BJ (cell line): Measurements from ENCODE around the gene ALG8. TPM values are rescaled to one million over a fixed set of nuclear protein-coding genes. Genes with fewer than 3 reads are reported as not detected.
A peak's percentile ranks its signal among the peaks of the same experiment; 100 is the strongest.
"Not testable (repeated sequence)": the region's sequence is repeated elsewhere in the genome, so short reads cannot be mapped to it uniquely, and the experiment has no call there.

Experiments used
- CTCF ChIA-PET: fragments of 350-600 bp; formaldehyde crosslinking; extraction: SDS; loops from one replicate; lab custom pipeline; 2021; ENCODE audit warnings: antibody characterized with exemption, inconsistent platforms; lab: Yijun Ruan, JAX
- POLR2A ChIA-PET: fragments of 300-600 bp; sonication (Branson Sonifier 250); formaldehyde crosslinking; extraction: SDS; loops from one replicate; lab custom pipeline; 2021; ENCODE audit warnings: antibody characterized with exemption; lab: Charles Lee
- DNase-seq: peaks from one replicate; pipeline ENCODE4 v3.0.0-alpha.2; 2011; ENCODE audit warnings: low read depth
- H3K27me3 ChIP-seq: 2 replicates; pipeline ENCODE4 v1.6.0; 2011; ENCODE audit warnings: low read length; ENCODE audit not compliant: control insufficient read depth, insufficient read depth
- H3K36me3 ChIP-seq: 2 replicates; pipeline ENCODE4 v1.5.1; 2011; ENCODE audit warnings: low read length; ENCODE audit not compliant: control insufficient read depth, insufficient read depth
- H3K4me3 ChIP-seq: 2 replicates; pipeline ENCODE4 v1.5.1; 2011; ENCODE audit warnings: low read depth, mild to moderate bottlenecking, control low read depth, low read length
- polyA plus RNA-seq: library from polyadenylated mRNA; depleted of rRNA; stranded (reverse); fragments of >200 nt; gene quantifications from 2 replicates; pipeline ENCODE4 v1.2.3, GENCODE V29; 2011
- TF ChIP-seq, protein P1 (sequence below): IDR thresholded peaks from 2 replicates; pipeline ENCODE4 v1.5.1; 2011; ENCODE audit warnings: low read depth, mild to moderate bottlenecking, control low read depth, inconsistent platforms, low read length, moderate library complexity; ENCODE audit not compliant: insufficient read depth

The ALG8 gene
- polyA plus RNA-seq, 1 experiment = 33.9 TPM

DNA sequence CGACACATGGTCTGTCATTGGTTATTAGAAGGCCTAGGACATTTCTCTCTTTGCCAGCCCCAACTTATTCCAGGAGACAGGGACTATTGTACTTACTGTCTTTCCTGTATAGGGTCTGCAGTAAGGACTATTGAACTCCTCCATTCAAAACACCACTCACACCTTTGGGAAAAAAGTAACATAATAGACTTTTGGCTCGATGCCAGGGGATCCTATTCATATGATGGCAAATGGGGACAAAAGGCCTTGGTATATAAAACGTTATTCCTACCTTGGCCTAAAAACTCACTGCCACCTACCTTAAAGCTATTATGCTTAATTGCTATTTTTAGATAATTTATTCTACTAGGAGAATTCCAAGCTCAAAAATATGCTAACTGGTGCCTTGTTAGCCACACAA lies 53.5 kb downstream of the ALG8 start:
- no peaks in the 10 kb centered on the region for H3K36me3 ChIP-seq
- DNase-seq = no peak
- no peak overlapping the region for H3K4me3 ChIP-seq
- ChIA-PET CTCF (no interaction called here), POLR2A (no interaction called here)
- TF ChIP-seq, protein P1, sequence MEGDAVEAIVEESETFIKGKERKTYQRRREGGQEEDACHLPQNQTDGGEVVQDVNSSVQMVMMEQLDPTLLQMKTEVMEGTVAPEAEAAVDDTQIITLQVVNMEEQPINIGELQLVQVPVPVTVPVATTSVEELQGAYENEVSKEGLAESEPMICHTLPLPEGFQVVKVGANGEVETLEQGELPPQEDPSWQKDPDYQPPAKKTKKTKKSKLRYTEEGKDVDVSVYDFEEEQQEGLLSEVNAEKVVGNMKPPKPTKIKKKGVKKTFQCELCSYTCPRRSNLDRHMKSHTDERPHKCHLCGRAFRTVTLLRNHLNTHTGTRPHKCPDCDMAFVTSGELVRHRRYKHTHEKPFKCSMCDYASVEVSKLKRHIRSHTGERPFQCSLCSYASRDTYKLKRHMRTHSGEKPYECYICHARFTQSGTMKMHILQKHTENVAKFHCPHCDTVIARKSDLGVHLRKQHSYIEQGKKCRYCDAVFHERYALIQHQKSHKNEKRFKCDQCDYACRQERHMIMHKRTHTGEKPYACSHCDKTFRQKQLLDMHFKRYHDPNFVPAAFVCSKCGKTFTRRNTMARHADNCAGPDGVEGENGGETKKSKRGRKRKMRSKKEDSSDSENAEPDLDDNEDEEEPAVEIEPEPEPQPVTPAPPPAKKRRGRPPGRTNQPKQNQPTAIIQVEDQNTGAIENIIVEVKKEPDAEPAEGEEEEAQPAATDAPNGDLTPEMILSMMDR = no peak
- H3K27me3 ChIP-seq = no peaks in the 10 kb centered on the region

DNA sequence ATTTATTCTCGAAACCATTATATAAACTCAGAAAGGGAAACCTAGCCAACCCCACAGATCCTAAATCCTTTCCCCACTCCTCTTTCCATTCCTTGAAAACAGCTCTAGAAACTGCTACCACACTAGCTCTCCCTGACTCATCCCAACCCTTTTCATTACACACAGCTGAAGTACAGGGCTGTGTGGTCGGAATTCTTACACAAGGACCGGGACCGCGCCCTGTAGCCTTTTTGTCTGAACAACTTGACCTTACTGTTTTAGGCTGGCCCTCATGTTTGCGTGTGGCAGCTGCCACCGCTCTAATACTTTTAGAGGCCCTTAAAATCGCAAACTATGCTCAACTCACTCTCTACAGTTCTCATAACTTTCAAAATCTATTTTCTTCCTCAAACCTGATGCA lies 54.9 kb downstream of the ALG8 start:
- H3K27me3 ChIP-seq, POLR2A ChIA-PET, DNase-seq, H3K4me3 ChIP-seq, H3K36me3 ChIP-seq: not testable (repeated sequence)
- CTCF ChIA-PET = interaction anchor here (0.7 kb wide), 1 partner anchor 155 kb away, joined by 3 read pairs; no protein-coding TSS in a partner anchor

DNA sequence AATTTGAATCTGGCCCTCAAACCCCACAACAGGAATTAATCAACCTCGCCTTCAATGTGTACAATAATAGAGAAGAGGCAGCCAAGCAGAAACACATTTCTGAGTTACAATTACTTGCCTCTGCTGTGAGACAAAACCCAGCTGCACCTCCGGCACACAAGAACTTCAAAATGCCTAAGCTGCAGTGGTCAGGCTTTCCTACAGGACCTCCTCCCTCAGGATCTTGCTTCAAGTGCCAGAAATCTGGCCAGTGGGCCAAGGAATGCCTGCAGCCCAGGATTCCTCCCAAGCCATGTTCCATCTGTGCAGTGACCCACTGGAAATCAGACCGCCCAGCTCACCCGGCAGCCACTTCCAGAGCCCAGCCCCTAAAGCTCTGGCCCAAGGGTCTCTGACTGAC lies 56.4 kb downstream of the ALG8 start:
- CTCF ChIA-PET = no interaction called here
- TF ChIP-seq, protein P1 = no peak
- DNase-seq = no peak
- Histone ChIP-seq H3K4me3 (no peak overlapping the region), H3K27me3 (no peaks in the 10 kb centered on the region), H3K36me3 (no peaks in the 10 kb centered on the region)
- POLR2A ChIA-PET = no interaction called here

DNA sequence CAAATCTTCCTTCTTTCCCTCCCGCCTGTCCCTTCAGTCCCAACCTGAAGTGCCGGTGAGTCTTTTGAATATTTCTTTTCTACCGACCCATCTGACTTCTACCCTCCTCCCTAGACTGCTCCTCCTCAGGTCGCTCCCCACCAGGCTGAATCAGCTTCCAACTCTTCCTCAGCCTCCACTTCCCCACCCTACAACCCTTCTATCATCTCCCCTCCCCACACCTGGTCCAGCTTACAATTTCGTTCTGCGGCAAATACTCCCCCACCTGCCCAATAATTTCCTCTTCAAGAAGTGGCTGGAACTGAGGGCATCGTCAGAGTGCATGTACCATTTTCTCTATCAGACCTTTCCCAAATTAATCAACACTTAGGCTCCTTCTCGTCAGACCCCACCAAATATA lies 57.3 kb downstream of the ALG8 start:
- Histone ChIP-seq H3K4me3 (no peak overlapping the region), H3K36me3 (no peaks in the 10 kb centered on the region), H3K27me3 (no peaks in the 10 kb centered on the region)
- POLR2A ChIA-PET = no interaction called here
- CTCF ChIA-PET = no interaction called here
- TF ChIP-seq, protein P1 = no peak
- DNase-seq = no peak

DNA sequence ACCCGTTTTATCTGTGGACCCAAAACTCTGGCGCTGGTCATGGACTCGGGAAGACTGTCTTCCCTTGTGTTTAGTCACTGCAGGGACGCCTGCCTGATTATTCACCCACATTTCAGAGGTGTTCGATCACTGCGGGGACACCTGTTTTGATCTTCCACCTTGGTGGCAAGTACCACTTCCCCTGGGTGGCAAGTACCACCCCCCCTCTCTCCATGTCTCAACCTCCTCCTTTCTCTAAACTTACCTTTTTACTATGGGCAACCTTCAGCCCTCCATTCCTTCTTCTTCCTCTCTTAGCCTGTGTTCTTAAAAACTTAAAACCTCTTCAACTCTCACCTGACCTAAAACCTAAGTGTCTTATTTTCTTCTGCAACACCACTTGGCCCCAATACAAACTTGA lies 57.8 kb downstream of the ALG8 start:
- no peak overlapping the region for H3K4me3 ChIP-seq
- no peaks in the 10 kb centered on the region for H3K27me3 ChIP-seq
- TF ChIP-seq, protein P1 = no peak
- DNase-seq = no peak
- no peaks in the 10 kb centered on the region for H3K36me3 ChIP-seq
- ChIA-PET CTCF (no interaction called here), POLR2A (no interaction called here)

DNA sequence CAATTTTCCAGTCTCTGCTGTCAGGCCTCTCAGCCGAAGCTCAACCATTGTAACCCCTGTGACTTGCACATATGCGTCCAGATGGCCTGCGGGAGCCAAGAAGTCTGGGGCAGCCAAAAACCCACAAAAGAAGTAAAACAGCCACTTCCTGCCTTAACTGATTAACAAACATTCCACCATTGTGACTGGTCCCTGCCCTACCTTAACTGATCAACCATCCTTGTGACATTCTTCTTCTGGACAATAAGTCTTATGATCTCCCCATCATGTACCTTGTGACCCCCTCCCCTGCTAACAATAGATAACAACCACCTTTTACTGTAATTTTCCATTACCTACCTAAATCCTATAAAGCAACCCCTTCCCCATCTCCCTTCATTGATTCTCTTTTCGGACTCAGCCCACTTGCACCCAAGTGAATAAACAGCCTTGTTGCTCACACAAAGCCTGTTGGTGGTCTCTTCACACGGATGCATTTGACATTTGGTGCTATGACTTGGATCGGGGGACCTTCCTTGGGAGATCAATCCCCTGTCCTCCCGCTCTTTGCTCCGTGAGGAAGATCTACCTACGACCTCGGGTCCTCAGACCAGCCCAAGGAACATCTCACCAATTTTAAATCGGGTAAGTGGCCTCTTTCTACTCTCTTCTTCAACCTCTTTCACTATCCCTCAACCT lies 58.5 kb downstream of the ALG8 start:
- no peak overlapping the region for H3K4me3 ChIP-seq
- H3K36me3 ChIP-seq = no peaks in the 10 kb centered on the region
- CTCF ChIA-PET = interaction anchor here (0.7 to 1.7 kb wide), 2 partner anchors 35 to 67 kb away, joined by 4 to 7 read pairs; no protein-coding TSS in a partner anchor
- no peaks in the 10 kb centered on the region for H3K27me3 ChIP-seq
- POLR2A ChIA-PET = interaction anchor here (0.7 kb wide), 1 partner anchor 70 kb away, joined by 3 read pairs; no protein-coding TSS in a partner anchor
- DNase-seq = peak; percentile 59
- TF ChIP-seq, protein P1 = no peak
